K562 (cell line): ENCODE results near the gene SRRM5.

ENCODE experiments used
- CBX1 ChIP-seq: sonication (generic); IDR thresholded peaks from 2 replicates; pipeline ENCODE4 v1.6.1; 2016; ENCODE audit warnings: antibody characterized with exemption, low read depth, mild to moderate bottlenecking
- CTCF ChIP-seq, 3 experiments: IDR thresholded peaks in 2 of 3; conservative IDR thresholded peaks in 1 of 3; 2 replicates each; pipeline ENCODE4 v1.5.1; 2011 to 2012; ENCODE audit warnings: low read length in 3 of 3, mild to moderate bottlenecking in 3 of 3, control low read depth in 2 of 3, improper control_type of control experiment in 1 of 3, inconsistent platforms in 1 of 3, low read depth in 1 of 3, mixed read lengths in 1 of 3, moderate library complexity in 1 of 3; ENCODE audit not compliant: insufficient read depth in 2 of 3
- EP300 ChIP-seq: IDR thresholded peaks from 2 replicates; pipeline ENCODE4 v1.6.1; 2012; ENCODE audit warnings: low read length, improper control_type of control experiment
- FOSL1 ChIP-seq: fragments of 200-800 bp; sonication (Bioruptor generic); conservative IDR thresholded peaks from 2 replicates; pipeline ENCODE4 v1.6.1; 2016; ENCODE audit warnings: missing genetic modification characterization, missing compliant biosample characterization
- HMG20A ChIP-seq: fragments of 450-650 bp; formaldehyde crosslinking; conservative IDR thresholded peaks from 2 replicates; pipeline ENCODE4 v1.4.0; 2020; ENCODE audit warnings: mild to moderate bottlenecking, mixed read lengths
- JUN ChIP-seq, 2 experiments: sonication (generic) in 1 of 2; formaldehyde crosslinking in 1 of 2; IDR thresholded peaks; 2 replicates each; pipeline versions ENCODE4 v1.6.1 to v1.8.0; 2012 to 2022; ENCODE audit warnings: borderline replicate concordance in 2 of 2, mild to moderate bottlenecking in 2 of 2, improper control_type of control experiment in 1 of 2, low read depth in 1 of 2, low read length in 1 of 2, missing genetic modification reagents in 1 of 2
- JUND ChIP-seq, 2 experiments: IDR thresholded peaks; 2 replicates in 1 of 2; 3 replicates in 1 of 2; pipeline ENCODE4 v1.6.1; 2011; ENCODE audit warnings: borderline replicate concordance in 2 of 2, low read depth in 2 of 2, low read length in 2 of 2, improper control_type of control experiment in 1 of 2, missing biosample characterization in 1 of 2, missing genetic modification characterization in 1 of 2, missing genetic modification reagents in 1 of 2
- KLF16 ChIP-seq: IDR thresholded peaks from 2 replicates; pipeline ENCODE4 v1.6.1; 2016; ENCODE audit warnings: antibody characterized with exemption
- NR2C2 ChIP-seq, 2 experiments: fragments of 200-800 bp in 1 of 2; sonication (Bioruptor generic) in 1 of 2; sonication (generic) in 1 of 2; formaldehyde crosslinking in 1 of 2; IDR thresholded peaks; 2 replicates each; pipeline versions ENCODE4 v1.6.1 to v1.8.0; 2016 to 2022; ENCODE audit warnings: mild to moderate bottlenecking in 1 of 2, missing compliant biosample characterization in 1 of 2, missing genetic modification characterization in 1 of 2, missing genetic modification reagents in 1 of 2
- POLR2A ChIP-seq: fragments of 450-650 bp; conservative IDR thresholded peaks from 2 replicates; pipeline ENCODE4 v1.6.1; 2016
- POLR2AphosphoS5 ChIP-seq: IDR thresholded peaks from 2 replicates; pipeline ENCODE4 v1.6.1; 2011; ENCODE audit warnings: mild to moderate bottlenecking, low read depth, low read length, moderate library complexity; ENCODE audit not compliant: control insufficient read depth, insufficient read depth
- PREB ChIP-seq: sonication (generic); formaldehyde crosslinking; IDR thresholded peaks from 2 replicates; pipeline ENCODE4 v1.8.1; 2023; ENCODE audit warnings: mild to moderate bottlenecking, missing genetic modification reagents
- TAF9B ChIP-seq: fragments of 450-650 bp; IDR thresholded peaks from 2 replicates; pipeline ENCODE4 v1.6.1; 2018; ENCODE audit warnings: mild to moderate bottlenecking; ENCODE audit not compliant: partially characterized antibody
- ZZZ3 ChIP-seq: fragments of 450-650 bp; IDR thresholded peaks from 2 replicates; pipeline ENCODE4 v1.6.1; 2016; ENCODE audit warnings: antibody characterized with exemption, mild to moderate bottlenecking, moderate library complexity

GRCh38 chr19:43638995-43639518 lies 27.2 kb downstream of the SRRM5 start:
- TF ChIP-seq POLR2A (no peak), JUND (IDR thresholded peaks at IDR 0.05; ENCODE audit: borderline replicate concordance, low read depth, low read length) (no peak), JUND (tag; IDR thresholded peaks at IDR 0.05; ENCODE audit: borderline replicate concordance, low read depth, low read length) (no peak), PREB (CRISPR knock-in tag) (no peak), JUN (IDR thresholded peaks at IDR 0.05; ENCODE audit: borderline replicate concordance, low read depth, low read length) (no peak), JUN (CRISPR knock-in tag; IDR thresholded peaks at IDR 0.05; ENCODE audit: borderline replicate concordance) (no peak), CTCF (IDR thresholded peaks at IDR 0.05 in 2 of 3, conservative IDR thresholded peaks at IDR 0.05 in 1 of 3; ENCODE audit: insufficient read depth in 2 of 3, low read depth in 1 of 3, low read length in 3 of 3) (no peak), EP300 (no peak), ZZZ3 (no peak), KLF16 (no peak), NR2C2 (CRISPR knock-in tag; IDR thresholded peaks at IDR 0.05) (no peak), NR2C2 (tag; IDR thresholded peaks at IDR 0.05) (no peak), HMG20A (CRISPR knock-in tag) (no peak), TAF9B (no peak), FOSL1 (tag) (no peak), POLR2AphosphoS5 (no peak), CBX1 (no peak)
